DMS79 treated with DMSO at 0.1 percent for 48 hours (cell line): ENCODE measurements around the gene SLC12A7.
A peak's percentile ranks its signal among the peaks of the same experiment; 100 is the strongest.
"Not testable (repeated sequence)": the region's sequence is repeated elsewhere in the genome, so short reads cannot be mapped to it uniquely, and the experiment has no call there.

Experiments used
- DNase-seq: peaks from one replicate; lab custom pipeline; 2025; lab: John Stamatoyannopoulos, UW

Gene SLC12A7

DNA sequence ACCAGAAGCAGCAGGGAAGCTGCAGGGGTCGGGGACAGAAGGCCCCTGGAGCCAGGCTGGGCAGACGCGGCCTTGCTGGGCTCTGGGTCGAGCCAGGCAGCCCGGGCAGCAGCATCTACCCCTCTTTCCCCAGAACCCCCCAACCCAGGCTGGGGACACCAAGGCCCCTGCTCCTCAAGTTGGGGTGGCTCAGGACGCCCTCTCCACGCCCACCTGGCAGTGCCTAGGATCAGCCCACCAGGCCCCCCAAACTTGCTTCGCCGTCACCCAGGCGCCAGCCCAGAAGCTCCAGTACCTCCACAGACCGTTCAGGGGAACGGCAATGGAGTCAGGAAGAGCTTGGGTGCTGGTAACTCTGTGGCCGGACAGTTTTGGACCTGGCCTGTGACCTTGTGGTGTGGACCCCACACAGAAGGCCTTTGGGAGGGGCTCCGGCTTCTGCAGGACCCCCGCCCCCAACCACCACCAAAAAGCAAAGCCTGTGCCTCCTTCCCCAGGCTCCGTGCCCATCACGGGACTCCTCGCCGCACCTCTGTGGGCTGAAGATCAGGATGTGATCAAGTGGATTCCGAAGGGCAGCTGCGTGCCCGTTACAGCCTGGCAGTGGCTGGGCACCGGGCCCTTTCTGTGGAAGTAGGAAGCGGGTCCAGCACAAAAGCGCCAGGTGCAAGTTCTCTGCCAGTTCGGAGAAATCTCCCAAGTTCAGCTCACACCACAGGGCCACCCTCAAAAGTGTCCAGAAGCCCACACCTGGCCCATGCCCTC, 2.1 kb downstream of the SLC12A7 start:
- DNase-seq: no peak

DNA sequence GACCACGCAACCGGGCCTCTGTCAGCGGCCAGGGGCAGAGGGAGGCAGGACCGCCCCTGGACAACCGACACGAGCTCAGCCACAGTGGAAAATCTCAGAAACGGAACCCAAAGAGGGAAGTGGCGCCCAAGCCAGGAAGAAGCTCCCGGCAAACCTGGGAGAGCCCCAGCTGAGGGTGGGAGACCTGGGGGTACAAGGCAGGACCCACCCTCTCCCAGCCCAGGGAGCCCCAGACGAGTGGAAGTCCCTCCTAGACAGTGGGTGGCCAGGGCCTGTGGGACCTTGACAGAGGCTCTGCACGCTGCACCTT, 3.0 kb downstream of the SLC12A7 start:
- no peak for DNase-seq

DNA sequence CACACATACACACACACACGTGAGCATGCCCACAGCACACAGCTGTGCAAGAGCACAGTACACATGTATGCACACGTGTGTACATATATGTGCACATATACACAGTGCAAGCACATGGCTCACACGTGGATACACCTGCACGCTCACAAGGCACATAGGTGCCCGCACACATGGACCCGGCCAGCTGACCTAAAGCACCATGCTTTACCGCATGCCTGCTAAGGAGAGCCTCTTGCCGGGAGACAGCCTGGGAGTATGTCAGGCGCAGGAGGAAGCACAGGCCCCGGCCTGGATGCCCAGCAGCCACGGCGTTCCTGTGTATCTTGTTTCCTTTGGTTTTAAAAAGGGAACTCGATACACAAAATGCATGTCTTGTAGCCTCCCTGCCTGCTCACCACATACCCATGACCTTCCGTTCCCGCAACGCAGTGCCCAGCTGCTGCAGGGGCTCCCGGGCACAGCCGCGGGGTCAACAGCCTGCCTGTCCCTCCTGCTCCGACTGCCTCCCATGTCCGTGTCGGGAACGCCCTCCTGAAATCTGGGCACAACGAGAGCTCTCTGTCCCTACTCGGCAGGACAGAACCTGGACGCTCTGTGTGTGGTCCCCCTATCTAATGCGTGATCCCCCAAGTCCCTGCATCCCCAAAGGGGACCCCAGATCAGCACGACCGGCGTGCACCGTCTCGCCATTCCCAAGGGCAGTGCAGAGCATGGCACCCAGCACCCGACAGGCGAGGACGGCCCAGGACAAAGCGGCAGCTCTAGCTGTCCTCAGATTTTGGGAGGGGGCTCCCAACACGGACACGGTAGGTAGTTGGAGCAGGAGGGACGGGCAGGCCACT, 3.6 kb downstream of the SLC12A7 start:
- no peak for DNase-seq

DNA sequence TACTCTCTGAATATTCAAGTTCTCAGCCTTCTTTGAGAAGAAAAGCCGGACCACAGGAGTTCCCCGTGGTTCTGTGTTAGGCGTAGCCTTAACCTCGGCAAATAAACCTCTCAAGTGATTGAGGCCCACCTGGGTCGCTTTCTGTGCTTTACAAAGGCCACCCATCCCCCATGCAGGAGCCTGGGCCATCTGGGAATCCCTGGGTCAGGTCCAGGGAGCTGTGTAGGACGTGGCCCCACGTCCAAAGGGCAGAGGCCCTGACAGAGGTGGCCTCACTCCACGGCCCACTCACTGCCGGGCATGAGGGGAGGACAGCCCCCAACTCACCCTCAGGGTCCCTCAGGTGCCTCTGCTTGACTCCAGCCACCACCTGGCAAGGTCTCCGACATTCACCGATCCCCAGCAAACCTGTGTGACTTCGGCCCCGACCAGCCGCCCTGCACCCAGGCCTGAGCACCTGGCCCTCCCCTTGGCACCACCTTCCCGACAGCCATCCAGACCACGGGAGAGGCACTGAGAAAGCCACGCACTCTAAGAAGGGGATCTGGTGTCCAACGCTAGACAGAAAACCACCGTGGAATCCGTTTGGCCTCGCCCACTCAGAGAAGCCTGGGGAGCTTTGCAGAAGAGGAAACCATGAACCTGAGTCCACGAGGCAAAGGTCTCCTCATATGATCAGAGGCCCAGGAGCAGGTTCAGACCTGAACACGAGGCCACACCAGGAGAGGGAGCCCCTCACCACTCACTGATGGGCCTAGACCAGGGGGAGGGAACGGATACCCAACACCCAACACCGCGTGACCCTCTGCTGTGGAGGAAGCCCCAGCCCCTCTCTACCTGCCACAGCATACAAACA, 4.5 kb downstream of the SLC12A7 start:
- DNase-seq: peak; percentile 10

DNA sequence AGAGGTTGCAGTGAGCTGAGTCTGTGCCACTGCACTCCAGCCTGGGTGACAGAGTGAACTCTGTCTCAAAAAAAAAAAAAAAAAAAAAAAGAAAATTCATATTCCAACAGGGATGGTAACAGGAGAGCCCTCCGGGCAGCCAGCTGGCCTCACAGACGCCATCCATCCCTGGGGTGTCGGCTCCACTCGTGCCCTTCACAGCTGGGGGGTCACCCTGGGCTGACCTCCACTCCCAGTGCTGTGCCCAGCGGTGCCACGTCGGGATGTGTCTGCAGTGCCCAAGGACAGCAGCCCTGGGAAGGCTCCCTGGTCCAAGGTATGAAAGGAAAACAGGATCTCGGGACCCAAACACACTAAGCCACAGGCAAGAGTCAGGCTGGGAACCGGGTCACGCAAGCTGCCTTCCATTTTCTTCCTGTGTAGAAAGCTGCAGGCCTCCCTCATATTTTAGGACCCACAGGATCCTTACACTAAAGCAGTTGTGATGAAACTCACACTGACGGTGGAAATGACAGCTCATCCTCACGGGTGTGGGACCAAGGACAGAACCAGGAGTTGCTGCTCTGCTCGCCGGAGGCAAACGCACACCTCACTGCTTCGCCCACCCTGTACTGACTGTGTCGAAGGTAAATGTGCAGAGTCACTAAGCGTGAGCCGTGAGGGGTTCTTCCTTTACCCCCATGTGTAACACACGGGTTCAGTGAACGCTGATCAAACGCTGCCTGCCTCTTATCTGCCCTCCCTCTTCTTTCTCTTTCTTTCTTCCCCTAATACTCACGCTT, 5.3 kb downstream of the SLC12A7 start:
- DNase-seq: no peak

DNA sequence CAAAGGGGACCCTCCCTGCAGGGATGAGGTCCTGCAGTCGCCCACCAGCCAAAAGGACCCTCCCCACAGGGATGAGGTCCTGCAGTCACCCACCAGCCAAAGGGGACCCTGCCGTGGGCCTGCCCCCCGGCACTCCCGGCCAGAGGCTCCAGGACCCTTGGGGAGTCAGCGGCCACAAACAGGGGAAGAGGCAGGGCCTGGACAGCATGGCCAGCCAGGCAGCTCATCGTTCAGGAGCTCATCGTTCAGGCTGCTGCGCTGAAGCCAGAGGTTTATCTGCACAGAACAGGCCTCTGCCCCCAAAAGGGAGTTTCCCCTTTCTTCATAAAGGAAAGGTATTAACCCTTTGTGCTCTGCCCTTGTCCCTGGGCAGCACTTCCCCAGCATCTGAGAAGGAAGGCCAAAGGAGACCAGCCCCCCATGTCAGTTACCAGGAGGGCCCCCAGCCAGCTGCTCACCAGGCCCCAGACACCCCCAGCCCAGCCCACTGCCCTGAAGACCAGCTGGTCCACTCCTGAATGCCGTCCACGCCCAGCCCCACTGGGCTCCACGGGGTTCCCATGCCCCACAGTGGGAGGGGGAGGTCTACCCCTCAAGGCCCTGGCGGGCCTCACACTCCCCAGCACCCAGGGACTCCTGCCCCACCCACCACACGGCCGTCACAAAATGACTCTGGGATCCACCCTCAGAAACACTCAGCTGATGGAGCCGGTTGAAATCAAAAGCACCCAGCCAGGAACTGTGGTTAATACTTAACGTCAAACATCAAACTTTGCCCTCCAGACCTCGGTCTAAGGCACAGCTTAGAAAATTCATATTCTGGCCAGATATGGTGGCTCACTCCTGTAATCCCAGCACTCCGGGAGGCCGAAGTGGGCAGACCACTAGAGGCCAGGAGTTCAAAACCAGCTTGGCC, 6.3 kb downstream of the SLC12A7 start:
- DNase-seq: no peak

DNA sequence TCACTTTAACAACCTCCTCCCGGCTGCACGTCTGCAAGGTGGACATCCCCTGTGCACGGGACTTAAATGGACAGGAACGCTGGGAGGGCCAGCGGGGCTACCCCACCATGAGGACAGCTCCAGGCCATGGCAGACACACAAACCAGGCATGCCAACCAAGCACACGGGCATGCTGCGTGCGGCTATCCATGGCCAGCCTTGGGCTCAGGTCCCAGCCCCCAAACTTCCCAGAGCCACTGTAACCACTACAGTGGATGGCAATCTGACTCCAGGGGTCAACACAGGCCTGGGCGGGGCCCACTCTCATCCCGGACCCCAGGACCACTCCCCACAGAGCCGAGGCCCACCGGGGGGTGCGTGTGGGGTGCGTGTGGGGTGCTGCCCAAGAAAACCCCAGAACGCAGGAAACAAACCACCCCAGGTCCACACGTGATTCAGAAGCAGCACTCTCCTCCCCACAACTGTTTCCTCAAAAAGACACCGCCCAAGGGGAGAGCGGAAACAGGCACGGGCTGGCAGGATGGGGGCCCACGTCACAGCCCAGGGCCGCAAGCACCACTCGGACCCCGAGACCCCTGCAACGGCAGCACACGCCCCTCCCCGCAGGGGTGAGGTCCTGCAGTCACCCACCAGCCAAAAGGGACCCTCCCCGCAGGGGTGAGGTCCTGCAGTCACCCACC, 7.4 kb downstream of the SLC12A7 start:
- no peak for DNase-seq

DNA sequence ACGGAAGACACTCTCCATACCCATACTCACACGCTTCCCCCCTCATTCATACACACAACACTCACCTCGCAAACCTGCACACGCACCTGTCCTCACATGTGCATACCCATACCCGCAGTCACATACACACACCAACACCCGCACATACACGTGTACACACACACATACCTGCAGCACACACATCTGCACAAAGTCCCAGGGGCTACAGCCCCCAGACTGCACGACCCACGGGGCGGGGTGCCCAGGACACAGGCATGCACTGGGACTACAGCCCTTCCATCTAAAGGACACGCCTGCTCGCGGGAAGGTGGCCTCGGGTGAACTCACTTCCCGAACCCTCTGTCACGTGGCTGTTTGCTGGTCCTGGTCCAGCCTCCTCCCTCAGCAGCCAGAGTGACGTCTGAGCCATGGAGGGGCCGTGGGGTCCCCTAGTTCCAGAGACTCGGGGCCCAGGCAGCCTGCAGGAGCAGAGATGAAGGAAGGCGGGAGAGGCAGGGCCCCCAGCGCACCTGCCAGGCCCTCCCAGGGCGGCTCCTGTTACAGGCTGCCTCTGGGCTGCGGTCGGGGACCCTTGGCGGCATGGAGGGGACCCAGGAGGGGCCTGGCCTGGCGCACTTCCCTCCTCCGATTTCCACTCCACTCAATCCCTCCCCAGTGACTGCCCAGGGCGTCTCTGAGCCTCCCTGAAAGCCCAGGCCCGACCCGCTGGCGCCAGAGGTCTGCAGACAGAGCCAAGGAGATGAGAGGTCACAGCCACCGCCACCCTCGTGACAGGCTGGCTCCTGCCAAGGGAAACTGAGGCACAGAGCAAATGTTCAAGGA, 8.1 kb downstream of the SLC12A7 start:
- peak; percentile 89 for DNase-seq

DNA sequence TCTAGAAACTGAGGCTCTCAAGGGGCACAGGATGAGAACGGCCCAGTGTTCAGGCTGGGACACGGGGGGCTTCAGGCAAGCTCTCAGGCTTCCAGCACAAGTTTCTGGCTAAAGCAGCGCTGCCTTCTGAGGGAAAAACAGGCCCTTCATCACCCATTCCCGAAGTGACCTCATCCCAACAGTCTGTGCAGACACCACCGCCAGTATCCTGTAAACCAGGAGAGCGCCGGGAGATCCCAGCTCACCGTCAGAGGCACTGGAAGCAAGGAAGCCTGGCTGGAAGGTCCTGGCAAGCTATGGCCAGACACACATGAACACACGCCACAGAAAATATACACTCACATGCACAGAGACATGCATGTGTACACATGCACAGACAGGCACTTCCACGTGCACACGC, 8.8 kb downstream of the SLC12A7 start:
- DNase-seq: no peak

DNA sequence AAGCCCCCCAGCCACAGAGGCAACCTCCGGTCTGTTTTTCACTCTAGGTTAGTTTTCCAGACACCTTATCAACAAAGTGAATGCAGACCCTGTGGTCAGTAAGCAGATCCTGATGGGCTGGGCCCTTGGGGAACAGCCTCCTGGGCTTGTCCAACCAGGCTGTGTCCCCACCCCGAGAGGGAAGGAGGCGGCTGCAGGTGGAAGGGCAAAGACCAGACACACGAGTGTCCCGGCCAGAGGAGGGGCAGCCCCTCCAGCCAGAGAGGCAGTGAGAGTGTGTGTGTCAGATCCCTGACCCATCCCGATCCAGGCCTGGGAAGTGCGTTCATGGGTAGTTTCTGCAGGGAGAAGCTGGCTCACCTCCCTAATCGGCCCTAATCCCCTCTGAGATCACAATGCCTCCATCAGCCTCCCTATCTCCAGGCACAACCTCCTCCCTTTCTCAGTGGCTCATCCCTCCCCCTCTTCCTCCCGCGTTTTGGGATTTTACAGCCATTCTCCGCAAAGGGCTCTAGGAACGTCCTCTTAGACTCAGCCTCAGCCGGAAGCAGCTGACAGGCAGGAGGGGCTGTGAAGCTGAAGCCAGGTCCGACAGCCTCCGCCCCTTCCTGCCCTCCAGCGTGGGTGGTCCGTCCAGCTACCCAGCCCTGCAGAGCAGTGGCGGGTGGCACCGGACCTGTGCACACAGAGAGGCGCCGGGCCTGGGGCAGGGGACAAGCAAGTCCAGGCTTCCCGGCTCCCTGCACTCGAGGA, 9.7 kb downstream of the SLC12A7 start:
- DNase-seq: no peak

DNA sequence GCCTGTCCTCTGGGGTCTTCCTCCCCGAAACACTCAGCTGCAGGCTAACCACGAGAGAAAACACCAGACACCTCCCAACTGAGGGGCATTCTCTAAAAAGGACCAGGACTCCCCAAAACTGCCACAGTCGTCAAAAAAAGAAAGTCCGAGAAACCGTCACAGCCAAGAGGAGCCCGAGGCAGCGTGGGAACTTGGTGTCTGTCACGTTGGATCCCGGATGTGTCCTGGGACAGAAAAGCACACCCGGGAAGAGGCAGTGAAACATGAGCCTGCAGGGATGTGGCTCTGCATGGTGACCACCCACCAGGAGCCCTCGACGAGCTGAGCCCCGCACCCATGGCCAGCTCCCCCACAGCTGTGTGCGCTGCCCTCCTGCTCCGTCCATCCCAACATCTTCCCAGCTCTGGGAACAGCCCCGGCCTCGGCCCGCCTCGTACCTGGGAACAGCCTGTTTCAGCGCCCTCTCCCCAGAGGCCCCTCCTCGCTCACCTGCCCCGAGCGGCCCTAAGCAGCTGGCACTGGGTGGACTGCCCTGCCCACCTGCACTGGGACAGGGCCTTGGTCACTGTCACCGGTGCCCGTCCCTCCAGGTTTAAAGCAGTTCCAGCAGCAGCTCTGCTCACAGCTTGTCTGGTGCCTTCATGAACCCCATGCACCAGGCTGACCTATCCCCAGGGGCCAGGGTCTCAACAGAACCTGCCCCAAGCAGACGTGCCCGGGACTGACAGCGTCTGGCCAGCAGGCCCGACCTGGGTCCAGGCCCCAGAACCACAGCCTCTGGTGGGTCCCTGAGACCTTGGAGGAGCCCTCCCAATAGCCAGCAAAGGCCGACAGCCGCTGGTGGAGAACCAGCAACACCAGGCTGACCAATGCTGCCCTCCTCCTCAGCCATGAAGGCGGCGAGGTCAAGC, 10.9 kb downstream of the SLC12A7 start:
- DNase-seq: no peak

DNA sequence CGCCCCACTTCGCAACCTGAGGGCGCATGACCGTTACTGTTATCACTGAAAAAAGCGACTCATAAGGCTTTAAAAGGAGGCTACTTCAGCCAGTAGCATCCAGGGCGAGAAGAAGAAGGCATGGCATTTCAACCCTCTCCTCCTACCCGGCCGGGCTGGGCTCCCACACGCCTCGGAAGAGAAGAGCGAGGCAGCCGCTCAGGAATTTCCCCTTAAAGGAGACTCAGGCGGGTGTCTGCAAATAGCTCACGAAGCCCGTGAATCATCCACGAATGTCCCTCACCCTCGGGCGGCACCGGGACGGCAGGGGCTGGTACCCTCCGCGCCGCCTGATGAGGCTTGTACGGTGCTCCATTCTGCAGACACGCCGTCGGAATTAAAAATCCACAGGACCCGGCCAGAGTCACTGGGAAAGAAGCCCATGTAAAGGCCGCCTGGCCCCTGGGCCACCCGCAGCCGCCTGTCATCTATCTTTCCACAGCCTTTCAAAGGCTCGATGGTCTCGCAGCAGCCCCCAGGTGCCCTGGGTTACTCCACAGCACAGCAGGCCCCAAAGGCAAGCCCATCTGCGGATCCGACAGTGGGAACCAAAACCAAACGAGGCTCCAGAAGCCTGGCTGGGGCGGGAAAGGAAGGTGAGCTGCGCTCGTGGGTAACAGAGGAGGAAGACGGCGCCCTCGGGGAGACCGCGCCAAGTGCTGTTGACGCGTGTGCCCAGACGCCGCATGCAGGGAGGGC, 11.8 kb downstream of the SLC12A7 start:
- no peak for DNase-seq

DNA sequence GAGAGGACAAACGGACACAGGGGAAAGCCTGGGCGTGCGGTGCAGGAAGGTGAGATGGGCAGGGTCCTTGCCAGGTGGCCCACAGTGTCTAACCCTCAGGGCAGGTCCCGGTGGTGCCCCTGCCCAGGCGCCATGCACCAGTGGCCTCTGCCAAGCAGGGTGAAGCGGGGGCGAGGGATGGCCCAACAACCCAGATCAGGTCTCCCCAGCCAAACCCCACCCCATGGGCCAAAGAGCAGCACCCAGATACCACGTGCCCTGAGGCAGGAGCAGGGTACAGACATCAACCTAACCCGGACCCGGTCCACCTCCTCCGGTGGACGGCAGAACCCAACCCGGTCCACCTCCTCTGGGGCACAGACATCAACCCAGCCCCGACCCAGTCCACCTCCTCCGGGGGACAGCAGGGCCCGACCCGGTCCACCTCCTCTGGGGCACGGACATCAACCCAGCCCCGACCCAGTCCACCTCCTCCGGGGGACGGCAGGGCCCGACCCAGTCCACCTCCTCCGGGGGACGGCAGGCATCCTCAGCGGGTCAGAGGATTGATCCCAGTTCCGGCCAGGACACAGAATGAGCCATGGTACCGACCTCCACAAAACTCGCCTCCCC, 12.8 kb downstream of the SLC12A7 start:
- DNase-seq: no peak

DNA sequence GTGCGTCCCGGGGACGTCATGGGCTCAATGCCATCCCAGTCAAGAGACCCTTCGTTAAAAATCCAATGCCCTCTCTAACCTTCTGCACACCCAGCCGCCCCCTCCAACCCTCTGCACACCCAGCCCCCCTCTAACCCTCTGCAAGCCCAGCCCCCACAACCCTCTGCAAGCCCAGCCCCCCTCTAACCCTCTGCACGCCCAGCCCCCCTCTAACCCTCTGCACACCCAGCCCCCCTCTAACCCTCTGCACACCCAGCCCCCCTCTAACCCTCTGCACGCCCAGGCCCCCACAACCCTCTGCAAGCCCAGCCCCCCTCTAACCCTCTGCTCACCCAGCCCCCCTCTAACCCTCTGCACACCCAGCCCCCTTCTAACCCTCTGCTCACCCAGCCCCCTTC, 13.9 kb downstream of the SLC12A7 start:
- not testable (repeated sequence) for DNase-seq

DNA sequence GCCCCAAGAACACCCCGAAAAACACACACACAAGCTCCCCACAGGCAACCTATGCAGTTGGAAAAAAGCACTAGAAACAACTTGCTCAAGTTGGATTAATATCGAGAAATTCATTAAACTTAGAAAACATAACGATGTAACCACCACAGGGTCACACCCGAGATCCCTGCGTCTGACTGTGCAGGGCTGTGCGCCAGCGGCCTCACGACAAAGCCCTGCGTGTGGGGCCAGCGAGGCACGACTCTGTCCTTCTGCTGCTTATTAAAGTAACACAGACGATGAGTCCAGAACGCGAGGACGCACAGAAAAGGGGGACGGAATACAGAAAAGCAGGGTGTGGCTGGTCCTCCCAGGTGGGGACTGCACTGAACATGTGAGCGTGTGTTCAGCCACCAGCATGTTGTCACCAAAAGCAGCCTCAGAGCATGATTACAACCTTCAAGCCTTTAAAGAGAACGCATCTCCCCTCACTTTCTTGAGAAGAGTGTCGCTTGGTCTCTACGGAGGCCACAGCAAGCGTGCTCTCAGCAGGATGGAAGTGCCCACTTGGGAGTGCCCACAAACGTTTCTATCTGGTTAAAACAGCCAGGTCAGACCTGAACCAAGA, 14.4 kb downstream of the SLC12A7 start:
- DNase-seq: no peak

DNA sequence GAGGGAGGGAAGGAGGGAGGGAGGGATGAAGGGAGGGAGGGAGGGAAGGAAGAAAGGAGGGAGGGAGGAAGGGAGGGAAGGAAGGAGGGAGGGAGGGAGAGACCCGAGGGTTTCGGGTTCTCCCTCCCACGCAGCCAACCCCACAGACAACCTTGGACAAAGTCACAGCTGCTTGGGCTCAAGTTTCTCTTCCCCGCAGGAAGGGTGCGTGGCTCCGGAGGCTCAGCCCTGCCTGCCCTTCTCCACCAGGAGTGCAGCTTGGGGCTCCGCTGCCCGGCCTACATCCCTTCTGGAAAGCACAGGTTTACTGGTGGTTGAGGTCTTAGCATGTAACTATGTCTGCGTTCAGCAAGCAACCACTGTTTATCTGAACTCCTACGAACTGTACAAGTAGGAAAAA, 15.0 kb downstream of the SLC12A7 start:
- DNase-seq: no peak
